ENCODE measurements around the gene MAP2K3. TPM values are rescaled to one million over a fixed set of nuclear protein-coding genes. Genes with fewer than 3 reads are reported as not detected.
A peak's percentile ranks its signal among the peaks of the same experiment; 100 is the strongest.

MAP2K3 gene
- total and polyA plus RNA-seq, 12 donors = 28.9 to 103 (median 60.4) TPM

GRCh38 chr17:21249920-21250703 is 34.4 kb upstream of the MAP2K3 start:
- ATAC-seq (no peak), DNase-seq (no peak)
- H3K4me1 ChIP-seq = peaks cover 5 to 83% (median 41%) of the 10 kb centered on the region in 9 donors
- H3K9me3 ChIP-seq = no peaks in the 10 kb centered on the region
- no peaks in the 10 kb centered on the region for H3K27me3 ChIP-seq
- 65 to 69% methylated on average over 7 of the region's 7 CpGs for WGBS, 2 donors
- intact Hi-C loops (cut with DNase I) = loop anchor here in 3 of 10 donors (5.0 to 10.0 kb wide), 2 partner anchors 38 to 205 kb away; partner anchors contain the start of genes TMEM11 (in 2 of the 3) and USP22 (in 1 of the 3)
- TF ChIP-seq, protein P1, sequence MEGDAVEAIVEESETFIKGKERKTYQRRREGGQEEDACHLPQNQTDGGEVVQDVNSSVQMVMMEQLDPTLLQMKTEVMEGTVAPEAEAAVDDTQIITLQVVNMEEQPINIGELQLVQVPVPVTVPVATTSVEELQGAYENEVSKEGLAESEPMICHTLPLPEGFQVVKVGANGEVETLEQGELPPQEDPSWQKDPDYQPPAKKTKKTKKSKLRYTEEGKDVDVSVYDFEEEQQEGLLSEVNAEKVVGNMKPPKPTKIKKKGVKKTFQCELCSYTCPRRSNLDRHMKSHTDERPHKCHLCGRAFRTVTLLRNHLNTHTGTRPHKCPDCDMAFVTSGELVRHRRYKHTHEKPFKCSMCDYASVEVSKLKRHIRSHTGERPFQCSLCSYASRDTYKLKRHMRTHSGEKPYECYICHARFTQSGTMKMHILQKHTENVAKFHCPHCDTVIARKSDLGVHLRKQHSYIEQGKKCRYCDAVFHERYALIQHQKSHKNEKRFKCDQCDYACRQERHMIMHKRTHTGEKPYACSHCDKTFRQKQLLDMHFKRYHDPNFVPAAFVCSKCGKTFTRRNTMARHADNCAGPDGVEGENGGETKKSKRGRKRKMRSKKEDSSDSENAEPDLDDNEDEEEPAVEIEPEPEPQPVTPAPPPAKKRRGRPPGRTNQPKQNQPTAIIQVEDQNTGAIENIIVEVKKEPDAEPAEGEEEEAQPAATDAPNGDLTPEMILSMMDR (IDR thresholded peaks at IDR 0.05) = no peak
- H3K36me3 ChIP-seq = no peaks in the 10 kb centered on the region
- no peak overlapping the region for H3K4me3 ChIP-seq
- H3K27ac ChIP-seq = peak overlapping the region in 4 of 10 donors; percentile 10 to 73 (median 28)

DNA sequence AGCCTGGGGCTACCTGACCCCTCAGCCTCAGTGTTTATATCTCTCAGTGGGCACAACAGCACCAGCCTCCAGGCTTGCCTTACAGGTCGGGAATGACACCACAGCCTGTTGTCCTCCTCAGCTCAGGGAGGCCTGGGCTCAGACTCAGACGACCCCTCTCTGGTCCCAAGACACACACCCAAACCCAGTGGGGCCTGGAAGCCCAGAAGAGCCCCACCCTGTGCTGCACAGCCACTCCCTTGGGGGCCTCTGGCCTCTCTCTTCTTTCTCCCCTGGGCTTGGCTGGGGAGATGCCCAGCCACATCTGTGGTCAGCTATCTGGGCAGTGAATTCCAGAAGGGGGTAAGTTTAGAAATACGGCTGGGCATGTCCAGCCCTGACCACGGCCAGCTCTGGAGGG is 33.7 kb upstream of the MAP2K3 start:
- intact Hi-C loops (cut with DNase I) = loop anchor here in 2 of 10 donors (5.0 to 10.0 kb wide), 2 partner anchors 39 to 206 kb away; partner anchors contain the start of genes TMEM11 (in 1 of the 2) and USP22 (in 1 of the 2)
- no peak overlapping the region for H3K4me3 ChIP-seq

DNA sequence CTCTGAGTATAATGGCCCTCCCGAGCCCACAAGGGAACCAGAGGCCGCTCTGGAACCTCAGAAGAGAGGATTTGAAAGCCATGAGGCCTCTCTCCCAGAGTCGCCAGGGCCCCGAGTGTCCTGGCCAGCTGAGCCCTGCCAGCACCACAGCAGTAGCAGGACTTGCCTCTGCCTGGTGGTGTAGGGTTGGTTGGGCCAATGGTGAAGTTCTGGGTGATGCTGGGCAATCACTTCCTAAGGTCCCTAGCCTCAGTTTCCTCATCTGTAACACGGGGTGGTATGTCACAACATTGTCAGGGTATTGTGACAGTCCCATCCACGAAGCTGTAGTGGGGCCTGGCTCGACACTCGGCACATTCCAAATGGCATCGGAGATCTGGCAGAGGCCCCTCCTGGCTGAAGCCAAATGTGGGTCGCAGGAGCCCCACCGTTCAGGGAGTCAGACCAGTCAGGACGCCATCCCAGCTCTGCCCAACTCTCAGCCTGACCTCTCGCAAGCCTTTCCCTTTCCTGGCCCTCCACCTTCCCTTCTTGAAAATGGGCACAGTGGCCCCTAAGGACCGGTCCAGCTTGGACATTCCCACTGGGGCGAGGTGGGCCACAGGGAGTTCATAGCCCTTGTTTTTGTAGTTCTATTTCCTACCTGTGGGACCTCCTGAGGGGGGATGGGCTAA is 33.0 kb upstream of the MAP2K3 start:
- peaks cover 0 to 70% (median 41%) of the 10 kb centered on the region in 9 donors for H3K4me1 ChIP-seq
- H3K27ac ChIP-seq = peak overlapping the region in 5 of 10 donors; percentile 12 to 76 (median 44)
- intact Hi-C loops (cut with DNase I) = loop anchor here in 2 of 10 donors (2.0 to 10.0 kb wide), 3 partner anchors 37 to 207 kb away; partner anchors contain the start of genes TMEM11 (in 2 of the 2) and USP22 (in 1 of the 2)
- peak overlapping the region in 5 of 10 donors; percentile 64 to 76 (median 67) for H3K4me3 ChIP-seq
- no peaks in the 10 kb centered on the region for H3K9me3 ChIP-seq
- TF ChIP-seq, protein P1 (IDR thresholded peaks at IDR 0.05) = no peak
- H3K27me3 ChIP-seq = no peaks in the 10 kb centered on the region
- no peak for DNase-seq
- ATAC-seq = no peak
- no peaks in the 10 kb centered on the region for H3K36me3 ChIP-seq
- whole genome bisulfite sequencing, 2 donors = 76 to 77% methylated on average over 15 of the region's 15 CpGs

More for the DNA sequence above, 33.7 kb upstream of the MAP2K3 start:
- Histone ChIP-seq H3K27ac (peak overlapping the region in 6 of 10 donors; percentile 10 to 76 (median 28)), H3K27me3 (no peaks in the 10 kb centered on the region), H3K36me3 (no peaks in the 10 kb centered on the region), H3K9me3 (no peaks in the 10 kb centered on the region), H3K4me1 (peaks cover 2 to 76% (median 41%) of the 10 kb centered on the region in 9 donors)
- WGBS, 2 donors = 47 to 63% methylated on average over 4 of the region's 4 CpGs
- TF ChIP-seq, protein P1 (IDR thresholded peaks at IDR 0.05) = no peak
- ATAC-seq (no peak), DNase-seq (no peak)

DNA sequence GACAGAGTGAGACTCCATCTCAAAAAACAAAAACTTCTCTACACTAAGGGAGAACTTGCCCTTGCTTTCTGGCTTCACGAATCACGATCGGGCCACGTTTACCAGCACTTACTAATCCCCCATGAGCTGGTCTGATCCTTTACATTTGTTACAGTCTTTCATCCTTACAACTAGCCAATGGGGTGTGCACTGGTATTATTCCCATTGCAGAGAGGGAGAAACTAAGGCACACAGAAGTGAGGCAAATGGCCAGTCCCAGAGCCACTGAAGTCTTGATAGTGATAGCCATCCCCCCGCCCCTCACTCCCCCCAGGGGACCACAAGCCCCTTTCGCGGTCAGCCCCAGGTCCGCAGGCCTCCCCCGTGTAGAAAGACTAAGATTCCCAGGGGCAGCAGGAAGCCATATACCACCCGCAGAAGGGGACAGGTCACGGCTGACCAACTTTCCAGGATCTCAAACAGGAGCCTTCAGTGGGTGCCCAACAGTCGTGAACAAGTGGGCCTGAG is 32.2 kb upstream of the MAP2K3 start:
- Histone ChIP-seq H3K9me3 (no peaks in the 10 kb centered on the region), H3K27ac (peak overlapping the region; percentile 43 to 79 (median 72)), H3K4me3 (peak overlapping the region; percentile 32 to 82 (median 64)), H3K4me1 (peaks cover 0 to 61% (median 38%) of the 10 kb centered on the region in 9 donors), H3K27me3 (no peaks in the 10 kb centered on the region), H3K36me3 (no peaks in the 10 kb centered on the region)
- TF ChIP-seq, protein P1 (IDR thresholded peaks at IDR 0.05) = no peak
- intact Hi-C loops (cut with DNase I) = loop anchor here in 2 of 10 donors (2.0 to 10.0 kb wide), 3 partner anchors 38 to 208 kb away; partner anchors contain the start of genes TMEM11 (in 2 of the 2) and USP22 (in 1 of the 2)
- ATAC-seq = no peak
- no peak for DNase-seq
- WGBS, 2 donors = 20 to 24% methylated on average over 12 of the region's 12 CpGs

All from heart right ventricle (tissue), 16 donors.